HepG2 (cell line): ENCODE measurements around the gene NID2.

Experiments used
- CEBPB ChIP-seq: IDR thresholded peaks from 2 replicates; pipeline ENCODE4 v1.6.1; 2011; ENCODE audit warnings: low read depth, low read length, improper control_type of control experiment, borderline replicate concordance
- CTCF ChIP-seq: sonication (generic); formaldehyde crosslinking; IDR thresholded peaks from 2 replicates; pipeline ENCODE4 v1.5.0; 2020; ENCODE audit warnings: mild to moderate bottlenecking, missing genetic modification reagents, moderate library complexity

GRCh38 chr14:52018252-52018651, 50.6 kb downstream of the NID2 start:
- TF ChIP-seq CTCF, result no peak
- TF ChIP-seq CEBPB, result no peak
